Fibroblast of lung (primary cell): Measurements from ENCODE around the gene KDM2A.

Experiments used
- EZH2 ChIP-seq: IDR thresholded peaks from 2 replicates; pipeline ENCODE4 v1.5.1; 2012; ENCODE audit warnings: low read length, control low read depth, mild to moderate bottlenecking; ENCODE audit errors: missing control alignments
- TF ChIP-seq, protein P1 (sequence below), 2 donors: IDR thresholded peaks in 1 of 2; conservative IDR thresholded peaks in 1 of 2; 1 replicate in 1 of 2; 2 replicates in 1 of 2; pipeline ENCODE4 v1.5.1; 2011 to 2012; ENCODE audit warnings: low read length in 2 of 2, control low read depth in 1 of 2, inconsistent platforms in 1 of 2, low read depth in 1 of 2, mild to moderate bottlenecking in 1 of 2

DNA sequence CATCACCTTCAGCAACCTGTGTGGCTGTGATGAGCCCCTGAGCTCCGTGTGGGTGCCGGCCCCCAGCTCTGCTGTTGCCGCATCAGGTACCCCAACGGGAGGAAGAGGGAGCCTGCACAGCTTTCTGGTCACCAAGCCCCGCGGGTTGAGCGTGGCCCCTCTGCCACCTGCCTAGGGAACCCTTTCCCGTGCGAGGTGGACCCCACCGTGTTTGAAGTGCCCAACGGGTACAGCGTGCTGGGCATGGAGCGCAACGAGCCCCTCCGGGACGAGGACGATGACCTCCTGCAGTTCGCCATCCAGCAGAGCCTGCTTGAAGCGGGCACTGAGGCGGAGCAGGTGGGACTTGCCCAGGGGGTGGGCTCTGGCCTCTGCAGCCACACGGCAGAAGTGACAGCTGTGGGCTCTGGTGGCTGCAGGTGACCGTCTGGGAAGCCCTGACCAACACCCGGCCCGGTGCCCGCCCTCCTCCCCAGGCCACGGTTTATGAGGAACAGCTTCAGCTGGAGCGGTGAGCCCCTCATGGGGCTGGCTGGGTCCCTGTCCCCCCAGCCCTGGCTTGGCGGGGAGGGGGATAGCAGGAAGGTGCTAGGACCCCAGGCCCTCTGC, 182.4 kb downstream of the KDM2A start:
- TF ChIP-seq, protein P1, sequence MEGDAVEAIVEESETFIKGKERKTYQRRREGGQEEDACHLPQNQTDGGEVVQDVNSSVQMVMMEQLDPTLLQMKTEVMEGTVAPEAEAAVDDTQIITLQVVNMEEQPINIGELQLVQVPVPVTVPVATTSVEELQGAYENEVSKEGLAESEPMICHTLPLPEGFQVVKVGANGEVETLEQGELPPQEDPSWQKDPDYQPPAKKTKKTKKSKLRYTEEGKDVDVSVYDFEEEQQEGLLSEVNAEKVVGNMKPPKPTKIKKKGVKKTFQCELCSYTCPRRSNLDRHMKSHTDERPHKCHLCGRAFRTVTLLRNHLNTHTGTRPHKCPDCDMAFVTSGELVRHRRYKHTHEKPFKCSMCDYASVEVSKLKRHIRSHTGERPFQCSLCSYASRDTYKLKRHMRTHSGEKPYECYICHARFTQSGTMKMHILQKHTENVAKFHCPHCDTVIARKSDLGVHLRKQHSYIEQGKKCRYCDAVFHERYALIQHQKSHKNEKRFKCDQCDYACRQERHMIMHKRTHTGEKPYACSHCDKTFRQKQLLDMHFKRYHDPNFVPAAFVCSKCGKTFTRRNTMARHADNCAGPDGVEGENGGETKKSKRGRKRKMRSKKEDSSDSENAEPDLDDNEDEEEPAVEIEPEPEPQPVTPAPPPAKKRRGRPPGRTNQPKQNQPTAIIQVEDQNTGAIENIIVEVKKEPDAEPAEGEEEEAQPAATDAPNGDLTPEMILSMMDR (conservative IDR thresholded peaks at IDR 0.05 in 1 of 2, IDR thresholded peaks at IDR 0.05 in 1 of 2; ENCODE audit: low read depth in 1 of 2, low read length in 2 of 2), result no peak
- no peak for TF ChIP-seq EZH2
